ENCODE data around the gene GRIA1. TPM values are rescaled to one million over a fixed set of nuclear protein-coding genes. Genes with fewer than 3 reads are reported as not detected.

The GRIA1 gene
- total and polyA plus RNA-seq, 2 donors (not counting 1 experiment from before 2014, with no cell fraction given) = not detected

- no peak overlapping the region for H3K27ac ChIP-seq (ENCODE audit: low read length in 2 of 2)
- CTCF ChIA-PET = no interaction called here
- H3K27ac Mint-ChIP-seq = no peak overlapping the region
Measured at GRCh38 chr5:153543959-153544470, 53.5 kb downstream of the GRIA1 start.

GRCh38 chr5:153544706-153545105 is 54.2 kb downstream of the GRIA1 start:
- H3K9me3 ChIP-seq (ENCODE audit: control extremely low read depth in 1 of 3, control insufficient read depth in 2 of 3, insufficient read depth in 1 of 3, low read length in 2 of 3) = no peaks in the 10 kb centered on the region
- H3K9ac ChIP-seq (ENCODE audit: low read length) = no peak overlapping the region
- ATAC-seq (ENCODE audit: low read depth) (no peak), DNase-seq (no peak)
- ChIA-PET CTCF (no interaction called here), POLR2A (no interaction called here)
- H3K4me1 ChIP-seq (ENCODE audit: control insufficient read depth in 2 of 2, insufficient read depth in 2 of 2, low read length in 2 of 2) = no peaks in the 10 kb centered on the region
- Mint-ChIP-seq H3K4me1 (no peaks in the 10 kb centered on the region), H3K27ac (no peak overlapping the region), H3K27me3 (no peaks in the 10 kb centered on the region), H3K4me3 (no peak overlapping the region), H3K9me3 (ENCODE audit: insufficient read depth) (peaks cover 2% of the 10 kb centered on the region)
- no peak overlapping the region for H2AFZ ChIP-seq (ENCODE audit: insufficient read depth, low read depth, low read length, poor library complexity, severe bottlenecking)
- TF ChIP-seq EZH2 (IDR thresholded peaks at IDR 0.05; ENCODE audit: borderline replicate concordance, insufficient read depth, low read depth, low read length, poor library complexity, severe bottlenecking) = no peak
- TF ChIP-seq CTCF (IDR thresholded peaks at IDR 0.05) = no peak
- 82% methylated on average over 3 of the region's 4 CpGs for WGBS (ENCODE audit: insufficient coverage)
- no peaks in the 10 kb centered on the region for H3K79me2 ChIP-seq (ENCODE audit: control insufficient read depth, insufficient read depth, low read length)
- H4K20me1 ChIP-seq (ENCODE audit: control insufficient read depth, insufficient read depth, low read length, poor library complexity, severe bottlenecking) = no peaks in the 10 kb centered on the region
- no peak overlapping the region for H3K4me2 ChIP-seq (replicated peaks; ENCODE audit: low read depth, low read length, poor library complexity, severe bottlenecking)
- intact Hi-C loops (cut with micrococcal nuclease) = no loop called here
- H3K4me3 ChIP-seq (ENCODE audit: control extremely low read depth in 1 of 5, extremely low read depth in 1 of 5, insufficient read depth in 1 of 5, low read depth in 2 of 5, low read length in 4 of 5) = no peak overlapping the region
- H3K36me3 ChIP-seq (replicated peaks in 1 of 2; ENCODE audit: control extremely low read depth in 1 of 2, control insufficient read depth in 1 of 2, extremely low read depth in 1 of 2, insufficient read depth in 2 of 2, low read length in 1 of 2) = no peaks in the 10 kb centered on the region
- no peaks in the 10 kb centered on the region for H3K27me3 ChIP-seq (replicated peaks in 1 of 4; ENCODE audit: control extremely low read depth in 1 of 4, control insufficient read depth in 3 of 4, insufficient read depth in 4 of 4, low read length in 3 of 4)
- no peak overlapping the region for H3K27ac ChIP-seq (ENCODE audit: low read length in 2 of 2)

More at GRCh38 chr5:153543959-153544470, 53.5 kb downstream of the GRIA1 start:
- no peaks in the 10 kb centered on the region for H3K36me3 ChIP-seq (replicated peaks in 1 of 2; ENCODE audit: control extremely low read depth in 1 of 2, control insufficient read depth in 1 of 2, extremely low read depth in 1 of 2, insufficient read depth in 2 of 2, low read length in 1 of 2)
- H3K27me3 ChIP-seq (replicated peaks in 1 of 4; ENCODE audit: control extremely low read depth in 1 of 4, control insufficient read depth in 3 of 4, insufficient read depth in 4 of 4, low read length in 3 of 4) = no peaks in the 10 kb centered on the region
- POLR2A ChIA-PET = no interaction called here
- intact Hi-C loops (cut with micrococcal nuclease) = no loop called here
- no peak for DNase-seq
- ATAC-seq (ENCODE audit: low read depth) = no peak
- no peak overlapping the region for H3K4me3 ChIP-seq (ENCODE audit: control extremely low read depth in 1 of 5, extremely low read depth in 1 of 5, insufficient read depth in 1 of 5, low read depth in 2 of 5, low read length in 4 of 5)
- H3K4me2 ChIP-seq (replicated peaks; ENCODE audit: low read depth, low read length, poor library complexity, severe bottlenecking) = no peak overlapping the region
- no peaks in the 10 kb centered on the region for H3K4me1 Mint-ChIP-seq
- H3K4me1 ChIP-seq (ENCODE audit: control insufficient read depth in 2 of 2, insufficient read depth in 2 of 2, low read length in 2 of 2) = no peaks in the 10 kb centered on the region
- H3K79me2 ChIP-seq (ENCODE audit: control insufficient read depth, insufficient read depth, low read length) = no peaks in the 10 kb centered on the region
- H3K9ac ChIP-seq (ENCODE audit: low read length) = no peak overlapping the region
- no peaks in the 10 kb centered on the region for H4K20me1 ChIP-seq (ENCODE audit: control insufficient read depth, insufficient read depth, low read length, poor library complexity, severe bottlenecking)
- H3K27me3 Mint-ChIP-seq = no peaks in the 10 kb centered on the region
- H3K9me3 Mint-ChIP-seq (ENCODE audit: insufficient read depth) = peaks cover 2% of the 10 kb centered on the region
- H3K9me3 ChIP-seq (ENCODE audit: control extremely low read depth in 1 of 3, control insufficient read depth in 2 of 3, insufficient read depth in 1 of 3, low read length in 2 of 3) = no peaks in the 10 kb centered on the region
- no peak overlapping the region for H3K4me3 Mint-ChIP-seq
- TF ChIP-seq CTCF (IDR thresholded peaks at IDR 0.05) (no peak), EZH2 (IDR thresholded peaks at IDR 0.05; ENCODE audit: borderline replicate concordance, insufficient read depth, low read depth, low read length, poor library complexity, severe bottlenecking) (no peak)
- H2AFZ ChIP-seq (ENCODE audit: insufficient read depth, low read depth, low read length, poor library complexity, severe bottlenecking) = no peak overlapping the region

Data from B cell (primary cell).